NCI-H1436 (cell line): ENCODE measurements around the gene OR5H1.
"Not testable (repeated sequence)": the region's sequence is repeated elsewhere in the genome, so short reads cannot be mapped to it uniquely, and the experiment has no call there.

Experiments
- DNase-seq: peaks from one replicate; lab custom pipeline; 2025; lab: John Stamatoyannopoulos, UW

OR5H1 gene

GRCh38 chr3:98130421-98130820 lies at the start of gene OR5H1:
TSS of gene OR5H1 (plus strand) at chr3:98130721. CDS start at chr3:98132698, 1,977 bp downstream.
- DNase-seq, result no peak

- DNase-seq, result no peak
These were observed 43.6 kb upstream of the OR5H1 start, which contains the start of gene OR5AC2 for GRCh38 chr3:98086873-98087272. TSS of gene OR5AC2 (plus strand) at chr3:98087173. CDS start at chr3:98087173, 0 bp downstream.

GRCh38 chr3:98095882-98096281 lies 34.6 kb upstream of the OR5H1 start:
- no peak for DNase-seq

GRCh38 chr3:98099848-98100247 lies 30.7 kb upstream of the OR5H1 start:
- DNase-seq, result no peak

- no peak for DNase-seq
These were observed 22.4 kb upstream of the OR5H1 start for GRCh38 chr3:98108162-98108561.

- no peak for DNase-seq
These were observed 20.5 kb upstream of the OR5H1 start for GRCh38 chr3:98109807-98110549.

GRCh38 chr3:98110550-98110908 lies 20.0 kb upstream of the OR5H1 start:
- no peak for DNase-seq

GRCh38 chr3:98114264-98114663 lies 16.3 kb upstream of the OR5H1 start:
- no peak for DNase-seq

- DNase-seq, result no peak
These were observed 14.8 kb upstream of the OR5H1 start for GRCh38 chr3:98115717-98116116.

GRCh38 chr3:98136631-98137030 lies 6.1 kb downstream of the OR5H1 start:
- no peak for DNase-seq

GRCh38 chr3:98137826-98138557 lies 7.5 kb downstream of the OR5H1 start:
- DNase-seq, result not testable (repeated sequence)

GRCh38 chr3:98140531-98140930 lies 10.0 kb downstream of the OR5H1 start:
- DNase-seq, result no peak

GRCh38 chr3:98147179-98147578 lies 16.7 kb downstream of the OR5H1 start, which contains the start of gene OR5H14:
TSS of gene OR5H14 (plus strand) at chr3:98147479. CDS start at chr3:98149386, 1,907 bp downstream.
- no peak for DNase-seq

GRCh38 chr3:98148751-98149150 lies 18.2 kb downstream of the OR5H1 start:
- no peak for DNase-seq

- not testable (repeated sequence) for DNase-seq
These were observed 18.9 kb downstream of the OR5H1 start for GRCh38 chr3:98149456-98149855.

GRCh38 chr3:98151241-98151640 lies 20.7 kb downstream of the OR5H1 start:
- no peak for DNase-seq

- no peak for DNase-seq
These were observed 35.9 kb downstream of the OR5H1 start, which contains the start of gene OR5H15 for GRCh38 chr3:98166396-98166795. TSS of gene OR5H15 (plus strand) at chr3:98166696. CDS start at chr3:98168700, 2,004 bp downstream.

GRCh38 chr3:98171071-98171470 lies 40.5 kb downstream of the OR5H1 start:
- no peak for DNase-seq

- DNase-seq, result no peak
These were observed 42.1 kb downstream of the OR5H1 start for GRCh38 chr3:98172621-98173020.

GRCh38 chr3:98180319-98180890 lies 49.9 kb downstream of the OR5H1 start:
- DNase-seq, result no peak

GRCh38 chr3:98182196-98182595 lies 51.7 kb downstream of the OR5H1 start:
- no peak for DNase-seq

GRCh38 chr3:98185180-98185579 lies 54.7 kb downstream of the OR5H1 start:
- no peak for DNase-seq
